Prostate gland (tissue), 2 donors: ENCODE data around the gene SLC1A7.

Experiments
- CTCF ChIP-seq, 4 experiments: fragments of 200-600 bp in 2 of 4; fragments of 450-650 bp in 2 of 4; sonication (generic) in 2 of 4; IDR thresholded peaks; 1 replicate in 3 of 4; 2 replicates in 1 of 4; pipeline ENCODE4 v1.5.1; 2016 to 2019; ENCODE audit warnings: antibody characterized with exemption in 4 of 4, mild to moderate bottlenecking in 2 of 4, moderate library complexity in 2 of 4
- POLR2A ChIP-seq: fragments of 450-650 bp; IDR thresholded peaks from one replicate; pipeline ENCODE4 v1.6.1; 2016; ENCODE audit warnings: antibody characterized with exemption, mild to moderate bottlenecking
- POLR2AphosphoS5 ChIP-seq: sonication (generic); formaldehyde crosslinking; IDR thresholded peaks from one replicate; pipeline ENCODE4 v1.6.1; 2017; ENCODE audit warnings: antibody characterized with exemption

- TF ChIP-seq CTCF (IDR thresholded peaks at IDR 0.05) (no peak), POLR2A (no peak), POLR2AphosphoS5 (no peak)
These were observed 79.5 kb downstream of the SLC1A7 start for GRCh38 chr1:53062708-53063591.
